ENCODE results near the gene SPTBN1.

- TF ChIP-seq CEBPB (IDR thresholded peaks at IDR 0.05; ENCODE audit: borderline replicate concordance, low read depth, low read length) (no peak), ZNF629 (CRISPR knock-in tag; conservative IDR thresholded peaks at IDR 0.05) (no peak), ZNF138 (CRISPR knock-in tag; IDR thresholded peaks at IDR 0.05; ENCODE audit: low read depth) (no peak), ETV6 (CRISPR knock-in tag; conservative IDR thresholded peaks at IDR 0.05) (no peak), ZNF24 (IDR thresholded peaks at IDR 0.05) (no peak), MZF1 (CRISPR knock-in tag; IDR thresholded peaks at IDR 0.05; ENCODE audit: borderline replicate concordance) (no peak), FOXK1 (CRISPR knock-in tag; IDR thresholded peaks at IDR 0.05; ENCODE audit: borderline replicate concordance, low read depth) (no peak), CTCF (CRISPR knock-in tag; IDR thresholded peaks at IDR 0.05) (no peak), POLR2A (IDR thresholded peaks at IDR 0.05; ENCODE audit: insufficient read depth in 1 of 2, low read depth in 2 of 2, low read length in 2 of 2) (no peak), ZNF274 (CRISPR knock-in tag; IDR thresholded peaks at IDR 0.05) (no peak)
Measured at GRCh38 chr2:54444503-54444902, 11.6 kb upstream of the SPTBN1 start.
